NCI-H345 (cell line): ENCODE results near the gene SLC25A21.
"Not testable (repeated sequence)": the region's sequence is repeated elsewhere in the genome, so short reads cannot be mapped to it uniquely, and the experiment has no call there.

ENCODE experiments used
- DNase-seq: peaks from one replicate; lab custom pipeline; 2025; lab: John Stamatoyannopoulos, UW

SLC25A21 gene

DNA sequence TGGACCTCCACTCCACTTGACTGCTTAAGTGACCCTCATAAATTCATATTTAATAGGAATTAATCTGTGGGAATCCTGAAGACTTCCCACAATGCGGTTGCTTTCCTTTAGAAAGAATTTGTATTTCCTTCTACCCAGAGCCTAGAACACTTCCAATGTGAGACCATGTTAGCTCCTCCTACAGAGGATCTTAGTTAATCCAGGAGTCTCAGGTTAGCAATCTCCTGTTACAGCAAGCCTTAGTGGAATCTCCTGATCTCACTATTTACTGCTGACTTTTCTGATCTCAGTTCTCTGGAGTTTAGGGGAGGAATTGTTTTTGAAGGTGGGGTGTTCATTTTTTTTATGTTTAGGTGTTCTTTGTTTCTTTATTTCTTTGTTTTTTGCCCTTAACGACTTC is 186.0 kb downstream of the SLC25A21 start:
- DNase-seq, result no peak

DNA sequence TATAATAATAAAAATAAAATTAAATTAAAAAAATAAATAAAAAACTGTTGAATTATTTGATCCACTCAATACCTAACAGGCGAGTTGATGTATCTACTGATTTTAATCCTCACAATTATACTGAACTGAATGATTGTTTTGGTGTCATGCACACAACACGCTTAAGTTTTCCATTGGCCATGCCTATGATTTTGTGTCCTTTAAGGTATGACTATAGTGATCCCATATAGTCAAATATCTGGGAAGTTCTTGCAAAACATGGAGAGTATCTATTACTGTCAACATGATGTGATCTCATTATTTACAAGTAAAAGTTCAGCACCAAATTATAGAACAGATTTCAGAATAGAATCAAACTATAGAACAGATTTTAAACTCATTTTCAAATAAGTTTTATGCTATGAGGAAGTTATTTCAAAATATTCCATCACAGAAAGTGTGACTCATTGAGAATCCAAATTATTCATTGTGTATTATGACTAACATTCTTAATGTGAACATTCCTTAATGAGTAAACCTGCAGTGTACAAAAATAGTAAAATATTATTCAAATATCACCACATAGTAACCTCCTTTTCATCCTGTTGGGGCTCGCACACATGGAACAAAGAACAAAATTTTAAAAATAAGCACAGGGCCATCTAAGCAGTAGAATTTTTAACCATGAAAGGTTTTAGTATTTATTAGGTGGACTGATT is 190.4 kb downstream of the SLC25A21 start:
- no peak for DNase-seq

DNA sequence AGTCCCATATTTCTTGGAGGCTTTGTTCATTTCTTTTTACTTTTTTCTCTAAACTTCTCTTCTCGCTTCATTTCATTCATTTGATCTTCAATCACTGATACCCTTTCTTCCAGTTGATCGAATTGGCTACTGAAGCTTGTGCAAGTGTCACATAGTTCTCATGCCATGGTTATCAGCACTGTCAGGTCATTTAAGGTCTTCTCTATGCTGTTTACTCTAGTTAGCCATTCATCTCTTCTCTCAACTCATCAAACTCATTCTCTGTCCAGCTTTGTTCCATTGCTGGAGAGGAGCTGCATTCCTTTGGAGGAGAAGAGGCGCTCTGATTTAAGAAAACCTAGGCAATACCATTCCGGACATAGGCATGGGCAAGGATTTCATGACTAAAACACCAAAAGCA is 192.0 kb downstream of the SLC25A21 start:
- not testable (repeated sequence) for DNase-seq

DNA sequence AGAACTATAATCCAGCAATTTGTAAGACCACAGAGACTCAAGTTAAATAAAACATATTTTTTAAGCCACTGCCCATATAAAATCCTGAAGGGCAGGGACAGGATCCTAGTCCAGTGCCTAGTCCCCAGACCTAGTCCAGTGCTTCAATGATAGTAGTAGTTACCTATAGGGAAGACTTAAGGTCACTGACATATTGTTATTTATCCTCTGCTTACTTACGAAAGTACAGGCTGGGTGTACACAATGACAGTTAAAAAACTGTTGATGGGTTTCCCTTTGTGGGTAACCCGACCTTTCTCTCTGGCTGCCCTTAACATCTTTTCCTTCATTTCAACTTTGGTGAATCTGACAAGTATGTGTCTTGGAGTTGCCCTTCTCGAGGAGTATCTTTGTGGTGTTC is 192.5 kb downstream of the SLC25A21 start:
- no peak for DNase-seq

DNA sequence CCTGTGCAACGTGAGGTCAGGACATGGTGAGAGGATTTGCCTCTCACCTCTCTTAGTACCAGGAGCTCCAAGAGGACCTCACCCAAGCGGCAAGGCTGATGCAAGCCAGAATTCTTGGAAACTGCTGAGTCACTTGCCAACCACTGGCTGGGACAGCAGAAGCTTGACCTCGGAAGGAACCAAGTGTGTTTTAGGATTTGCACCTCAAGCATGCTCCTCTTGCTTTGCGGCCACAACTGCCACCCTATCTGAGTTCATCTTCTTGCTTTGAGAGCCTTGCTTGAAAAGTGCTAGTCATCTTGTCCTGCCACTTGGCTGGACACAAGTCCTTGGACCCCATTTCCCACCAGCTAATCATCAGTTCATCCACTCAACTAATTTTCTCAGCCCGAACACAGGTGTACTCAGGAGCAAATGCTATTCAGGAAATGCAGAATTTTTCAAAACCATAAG is 195.8 kb downstream of the SLC25A21 start:
- DNase-seq, result no peak

DNA sequence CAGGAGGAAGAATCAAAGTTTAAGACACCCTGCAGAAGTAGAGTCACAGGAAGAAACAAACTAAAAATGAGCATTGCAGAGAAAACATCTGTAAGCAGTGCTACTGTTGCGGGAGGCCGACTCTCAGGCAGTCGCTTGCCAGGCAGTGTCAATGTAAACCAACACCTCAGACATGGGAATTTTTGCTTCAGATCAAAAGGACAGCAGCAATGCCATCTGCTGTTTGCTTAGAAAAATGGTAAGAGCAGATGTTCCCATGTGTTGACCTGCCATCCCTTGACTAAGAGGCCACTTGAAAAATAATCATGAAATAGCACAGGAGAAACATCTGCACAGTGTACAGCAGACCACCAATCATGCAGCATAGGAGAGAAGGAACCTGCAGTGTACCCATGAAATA is 196.6 kb downstream of the SLC25A21 start:
- peak; percentile 41 for DNase-seq

DNA sequence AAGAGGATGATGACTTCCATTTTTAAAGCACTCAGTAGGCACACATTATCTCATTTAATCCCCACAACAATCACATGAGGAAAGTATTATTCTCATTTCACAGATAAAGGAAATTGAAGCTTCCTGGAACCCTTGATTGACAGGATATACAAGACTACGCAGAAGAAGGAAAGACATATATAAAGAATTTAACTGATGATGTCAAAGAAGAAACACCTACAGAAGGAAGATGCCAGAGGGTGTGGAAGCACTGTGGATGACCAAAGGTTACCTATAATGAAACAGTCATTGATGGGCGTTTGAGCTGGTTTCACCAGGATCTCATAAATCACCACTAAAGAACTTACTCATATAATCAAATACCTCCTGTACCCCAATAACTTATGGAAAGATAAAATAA is 197.4 kb downstream of the SLC25A21 start:
- DNase-seq, result no peak

DNA sequence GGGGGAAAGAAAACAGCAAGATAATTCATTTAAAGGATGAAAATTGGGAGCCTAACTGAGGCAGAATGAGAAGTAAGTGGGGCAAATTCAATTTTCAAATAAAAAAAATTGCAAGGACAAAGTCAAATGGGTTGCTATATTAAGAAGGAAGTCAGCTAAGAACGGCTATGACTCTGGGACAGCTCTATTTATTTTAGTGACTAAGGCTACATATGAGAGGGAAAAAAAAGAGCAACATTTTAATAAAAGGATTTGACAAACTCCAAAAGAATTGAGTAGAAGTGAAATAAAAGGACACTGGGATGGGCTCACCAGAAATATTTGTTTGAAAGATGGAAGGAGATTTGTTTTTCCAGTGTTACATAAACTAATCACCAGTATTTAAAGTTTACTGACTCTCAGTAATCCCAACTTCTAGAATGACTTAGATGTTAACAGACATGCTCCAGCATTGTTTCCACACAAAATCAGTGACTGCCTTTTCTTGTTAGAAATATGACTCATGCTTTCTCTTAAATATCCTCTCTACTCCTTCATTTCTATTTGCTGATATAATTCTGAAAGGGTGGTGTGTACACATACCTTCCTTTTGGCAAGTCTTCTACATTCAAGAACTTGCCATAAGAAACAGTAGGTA is 198.5 kb downstream of the SLC25A21 start:
- no peak for DNase-seq

DNA sequence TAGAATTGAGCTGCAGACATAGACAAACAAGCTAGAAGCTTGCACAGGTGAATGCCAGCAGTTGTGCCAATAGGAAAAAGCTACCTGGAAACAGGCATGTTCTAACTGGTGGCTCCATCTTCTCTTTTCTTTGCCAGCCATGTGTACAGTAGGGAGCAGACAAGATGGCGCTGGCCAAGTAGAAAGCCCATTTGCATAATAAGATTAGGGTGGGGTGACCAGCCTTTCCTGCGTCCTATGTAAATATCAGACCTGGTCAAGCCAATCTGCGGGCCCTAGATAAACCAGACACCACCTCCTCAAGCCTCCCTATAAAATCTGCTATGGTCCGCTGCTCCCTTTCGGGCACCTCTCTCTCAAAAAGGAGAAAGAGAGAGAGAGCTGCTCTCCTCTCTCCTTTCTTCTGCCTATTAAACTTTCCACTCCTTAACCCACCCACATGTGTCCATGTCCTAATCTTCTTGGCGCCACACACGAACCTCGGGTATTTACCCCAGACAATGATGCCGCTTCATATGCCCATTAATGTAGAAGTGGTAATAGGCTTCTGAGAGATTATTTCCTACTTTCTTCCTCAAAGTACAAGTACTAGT is 201.0 kb downstream of the SLC25A21 start:
- DNase-seq, result no peak

DNA sequence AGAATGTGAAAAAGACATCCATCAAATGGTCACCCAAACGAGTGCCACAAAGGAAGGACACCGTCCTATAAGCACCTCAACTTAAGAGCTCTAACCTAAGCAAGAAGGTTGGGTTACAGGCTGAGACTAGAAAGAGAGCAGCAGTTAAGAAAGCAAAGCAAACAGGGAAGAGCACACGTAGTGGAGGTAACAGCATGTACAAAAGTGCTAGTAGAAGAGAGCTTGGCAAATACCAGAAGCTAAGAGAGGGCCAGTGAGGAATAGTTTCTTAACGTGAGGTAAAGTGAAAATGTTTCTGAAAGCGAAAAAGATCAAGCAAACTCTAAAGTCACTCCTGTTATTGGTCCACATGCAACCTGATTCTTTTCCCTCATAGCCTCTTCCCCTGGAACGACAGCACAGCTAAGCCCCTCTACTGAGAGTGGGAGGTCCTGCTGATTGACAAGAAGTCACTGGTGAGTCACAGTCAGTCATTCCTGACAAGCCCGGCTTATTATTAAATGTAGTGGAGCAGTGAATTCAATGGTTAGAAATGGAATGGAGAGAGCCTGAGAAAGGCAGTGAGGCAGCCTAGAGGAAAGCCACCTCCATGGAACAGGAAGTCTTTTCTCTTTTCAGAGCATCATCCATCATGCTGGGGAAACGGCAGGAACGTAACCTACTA is 204.4 kb downstream of the SLC25A21 start:
- DNase-seq, result no peak

DNA sequence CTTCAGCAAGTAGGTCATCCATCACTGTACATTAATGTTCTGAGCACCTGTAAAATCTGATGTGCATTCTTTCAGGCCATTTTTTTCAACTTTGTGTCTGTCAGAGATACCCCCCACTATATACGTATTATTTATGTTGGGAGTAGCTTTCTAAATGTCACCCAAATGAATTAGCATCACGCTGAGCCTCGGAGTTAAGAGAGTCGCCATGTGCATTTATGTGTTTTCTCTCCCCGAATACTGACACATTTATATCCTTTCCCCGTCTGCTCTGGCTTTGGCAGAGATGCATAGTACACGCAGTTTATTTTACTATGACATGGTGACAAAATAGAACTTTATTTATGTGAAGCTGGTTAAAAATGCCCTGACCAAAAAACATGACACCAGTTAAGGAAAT is 216.4 kb downstream of the SLC25A21 start:
- no peak for DNase-seq

DNA sequence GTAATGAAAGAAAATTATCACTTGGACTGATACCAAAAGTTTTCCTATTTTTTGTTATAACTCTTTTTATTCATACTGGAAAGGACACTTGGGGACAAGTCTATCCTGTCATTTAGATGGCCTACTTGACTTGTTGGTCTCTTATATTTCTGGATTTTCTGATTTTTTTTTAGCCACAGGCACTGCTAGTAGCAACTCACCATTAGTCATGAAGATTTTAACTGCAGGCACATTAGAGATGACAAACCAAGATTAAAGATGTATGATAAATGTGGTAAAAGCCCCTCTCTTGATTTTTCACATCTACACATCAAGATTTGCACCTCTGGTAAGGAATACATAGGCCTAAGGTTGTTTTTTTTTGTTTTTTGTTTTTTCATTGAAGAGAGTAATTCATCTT is 217.0 kb downstream of the SLC25A21 start:
- DNase-seq, result no peak

DNA sequence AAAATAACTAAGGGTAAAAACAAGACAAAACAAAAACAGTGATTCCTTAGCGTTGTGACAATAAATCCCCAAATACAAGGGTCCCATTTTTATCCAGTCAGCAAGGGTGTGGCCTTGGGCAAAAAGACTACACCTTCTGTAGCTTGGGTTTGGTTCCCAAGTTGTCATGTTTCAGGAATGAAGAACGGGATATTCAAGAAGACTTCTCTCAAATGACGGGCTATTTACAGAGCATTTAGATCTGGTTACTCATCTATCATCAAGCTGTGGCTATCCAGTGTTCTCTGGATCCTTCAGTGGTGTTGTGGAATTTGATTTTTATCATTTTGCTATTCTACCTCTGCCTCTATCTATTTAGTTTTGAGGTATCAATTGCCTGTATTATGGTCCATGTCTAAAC is 219.7 kb downstream of the SLC25A21 start:
- DNase-seq, result no peak

DNA sequence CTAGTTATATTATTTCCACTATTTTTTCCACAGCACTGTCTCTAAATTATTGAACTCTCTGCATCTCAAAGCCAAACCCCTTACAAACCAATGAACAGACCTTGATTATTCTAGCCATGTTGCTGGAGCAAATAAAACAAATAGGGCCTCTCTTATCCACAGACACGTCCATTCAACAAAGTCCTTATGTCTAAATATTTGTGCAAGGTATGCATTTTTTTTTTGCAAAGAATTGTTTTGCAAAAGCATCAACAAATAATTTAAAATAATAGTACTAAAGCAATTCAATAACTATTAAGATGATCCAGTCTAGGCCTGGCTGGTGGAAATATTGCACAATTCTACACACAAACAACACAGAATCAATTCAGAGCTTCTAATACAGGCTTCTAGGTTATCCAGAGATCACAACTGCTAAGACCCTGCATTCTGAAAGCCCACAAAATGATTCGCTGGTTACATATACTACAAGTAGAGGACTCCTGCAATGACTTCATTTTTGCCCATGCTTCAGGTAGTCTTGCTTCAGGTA is 221.0 kb downstream of the SLC25A21 start:
- DNase-seq, result no peak

DNA sequence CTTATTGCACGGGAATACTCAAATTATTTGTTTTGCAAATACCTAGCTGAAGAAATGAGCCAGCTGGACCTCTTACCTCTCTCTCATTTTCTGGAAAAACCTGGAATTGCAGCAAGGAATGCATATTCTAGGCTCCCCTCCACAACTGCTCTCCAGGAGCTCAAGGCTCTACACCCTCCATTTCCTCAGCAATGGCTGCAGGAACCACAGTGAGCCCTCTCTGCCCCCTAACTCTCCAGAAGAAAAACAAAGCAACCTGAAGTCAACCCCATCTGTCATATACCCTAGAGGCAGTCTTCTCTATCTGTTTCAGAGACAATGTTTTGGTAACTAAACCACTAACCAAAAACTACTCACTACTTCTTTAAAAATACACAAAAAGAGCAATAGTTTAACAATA is 221.6 kb downstream of the SLC25A21 start:
- DNase-seq, result no peak

DNA sequence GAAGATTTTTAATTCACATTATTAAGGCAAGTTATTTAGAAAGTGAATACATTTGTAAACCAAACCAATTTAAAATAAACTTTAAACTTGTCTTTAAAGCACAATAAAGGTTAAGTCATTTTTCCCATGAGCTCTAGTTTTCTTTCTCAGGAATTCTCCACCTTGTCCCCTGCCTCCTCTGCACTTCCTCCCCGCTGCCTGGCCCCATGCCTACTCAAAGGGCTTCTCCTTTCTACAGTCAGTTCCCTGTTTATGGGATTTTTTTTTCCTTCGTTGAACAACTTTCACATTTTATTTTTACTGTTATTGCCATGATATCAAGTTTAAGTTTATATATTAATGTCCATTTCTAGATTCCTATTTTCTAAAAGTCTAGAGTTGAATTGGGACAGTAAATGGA is 223.0 kb downstream of the SLC25A21 start:
- DNase-seq, result no peak

DNA sequence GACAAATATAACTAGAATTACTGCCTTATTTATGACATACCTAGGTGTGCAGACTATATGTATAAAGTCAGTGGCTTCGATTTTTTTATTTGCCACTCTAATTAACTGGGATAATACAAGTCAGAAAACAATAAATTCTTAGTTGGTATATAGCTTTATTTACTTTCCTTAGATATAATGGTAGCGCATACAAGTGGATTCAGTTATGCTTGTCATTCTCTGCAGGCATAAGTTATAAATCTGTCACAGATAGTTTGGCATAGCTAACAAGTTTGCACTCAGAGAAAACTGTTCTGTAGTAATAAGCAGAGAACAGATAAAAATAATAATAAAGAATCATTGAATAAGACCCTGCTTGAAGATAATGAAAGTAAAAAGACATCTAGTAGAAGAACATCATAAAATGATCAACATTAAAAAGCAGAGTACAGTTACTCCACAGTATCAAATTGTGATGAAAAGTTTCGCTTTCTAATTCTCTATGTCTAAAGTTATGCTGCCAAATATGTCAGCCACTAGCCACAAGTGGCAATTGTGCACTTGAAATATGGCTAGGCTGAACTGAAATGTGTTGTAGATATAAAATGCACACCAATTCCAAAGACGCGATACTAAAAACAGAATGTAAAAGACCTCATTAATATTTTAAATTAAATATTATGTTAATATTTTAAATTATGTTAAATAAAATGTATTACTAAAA is 224.1 kb downstream of the SLC25A21 start:
- no peak for DNase-seq

DNA sequence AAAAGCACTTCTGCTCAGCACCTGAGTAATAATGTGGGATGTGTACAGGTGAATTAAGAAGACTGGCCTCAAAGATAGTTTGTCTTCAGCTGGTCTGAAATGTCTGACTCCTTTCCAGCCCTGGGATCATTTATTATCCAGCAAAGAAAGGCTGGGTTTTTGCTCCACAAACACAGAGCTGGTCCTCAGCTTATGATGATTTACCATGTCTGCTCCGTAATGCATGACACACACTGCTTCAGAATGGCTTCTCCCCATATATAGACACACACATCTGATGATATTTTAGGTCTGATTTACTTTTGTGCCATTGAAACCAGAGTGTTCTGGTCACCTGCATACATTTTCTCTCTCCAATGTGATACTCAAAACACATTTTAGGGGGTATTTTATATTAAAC is 225.0 kb downstream of the SLC25A21 start:
- DNase-seq, result no peak

DNA sequence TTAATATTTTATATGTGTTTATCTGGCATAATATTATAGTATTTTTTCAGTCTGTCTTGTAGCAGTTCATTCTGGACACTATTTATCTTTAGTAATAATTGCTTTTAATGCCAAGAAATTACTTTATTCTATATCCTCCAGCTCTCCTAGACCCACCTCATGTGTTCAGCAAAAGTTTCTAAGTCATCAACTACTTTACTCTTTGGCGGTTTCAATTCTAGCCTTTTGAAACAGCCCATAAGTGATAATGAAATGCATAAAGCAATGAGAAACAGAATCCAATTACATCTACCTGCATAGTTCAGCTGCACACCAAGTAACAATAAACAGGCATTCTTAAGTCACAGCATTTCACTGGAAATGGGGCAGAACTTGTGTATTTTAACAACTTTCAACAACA is 225.5 kb downstream of the SLC25A21 start:
- DNase-seq, result no peak

DNA sequence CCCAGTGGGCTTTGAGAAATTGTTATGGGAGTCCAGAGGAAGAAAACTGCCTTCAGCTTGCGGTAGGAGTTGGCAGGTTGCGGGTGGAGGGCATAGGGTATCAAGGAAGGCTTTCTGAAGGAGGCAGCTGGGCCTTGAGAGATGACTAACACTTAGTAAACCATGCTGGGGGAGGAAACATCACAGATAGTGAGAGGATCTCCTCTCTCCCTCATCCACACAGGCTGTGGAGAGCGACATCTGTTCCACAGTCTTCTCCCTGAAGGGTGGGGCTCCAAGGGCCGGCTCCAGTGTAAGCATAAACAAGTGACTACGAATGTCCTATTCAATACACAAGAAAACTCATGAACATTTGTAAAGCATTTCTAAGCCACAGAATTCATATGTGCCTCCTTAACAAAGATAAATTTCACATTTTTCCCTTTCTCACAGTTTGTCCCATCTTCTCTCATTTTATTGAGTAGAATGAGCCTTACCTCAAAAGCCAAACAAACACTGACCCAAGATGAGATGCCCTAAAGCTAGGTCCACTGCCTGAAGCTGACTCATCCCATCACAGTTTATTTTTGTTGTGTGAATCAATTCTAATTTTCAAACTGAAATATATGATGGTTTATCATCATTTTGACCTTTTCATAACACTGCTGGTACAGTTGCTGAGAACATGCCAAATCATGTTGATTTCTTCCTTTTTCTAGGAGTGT is 227.9 kb downstream of the SLC25A21 start:
- no peak for DNase-seq

DNA sequence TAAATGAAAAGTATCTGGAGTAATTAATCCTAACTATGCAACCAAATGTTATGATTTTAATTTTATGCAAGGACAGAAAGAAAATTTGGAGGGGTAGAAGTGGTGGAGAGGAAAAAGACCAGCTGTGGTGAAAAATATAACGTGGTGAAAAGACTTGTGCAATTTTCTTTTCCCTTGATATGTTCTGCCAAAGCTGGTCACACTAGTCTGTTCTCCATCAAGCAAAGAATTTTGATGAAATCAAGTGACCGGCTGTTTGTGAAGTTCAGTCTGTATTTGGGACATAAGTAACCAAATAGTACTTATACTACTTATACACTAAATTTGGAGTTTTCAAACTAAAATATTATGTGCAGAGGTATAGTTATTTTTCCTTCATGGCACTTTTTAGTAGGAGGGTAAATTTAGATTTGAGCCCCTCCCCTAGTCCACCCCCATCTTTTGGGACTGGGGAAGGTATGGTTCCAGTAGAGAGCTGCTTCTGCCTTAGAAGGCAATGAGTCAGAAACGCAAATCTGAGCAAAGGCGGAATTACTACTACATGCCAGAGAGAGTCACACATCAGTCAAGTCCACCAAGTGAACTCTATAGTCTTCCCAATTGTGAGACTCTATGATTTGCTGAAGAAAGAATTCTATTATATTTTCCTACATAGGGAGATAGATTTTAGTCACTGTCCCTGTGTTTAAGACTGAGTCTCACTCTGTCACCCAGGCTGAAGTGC is 229.7 kb downstream of the SLC25A21 start:
- DNase-seq, result no peak
